ENCODE measurements around the gene OLA1.

The OLA1 gene

GRCh38 chr2:174026122-174026845 lies 222.0 kb downstream of the OLA1 start:
- peak; percentile 77 for DNase-seq

- peak; percentile 94 for DNase-seq
Observed at GRCh38 chr2:174025271-174026121, 222.8 kb downstream of the OLA1 start.

DNA sequence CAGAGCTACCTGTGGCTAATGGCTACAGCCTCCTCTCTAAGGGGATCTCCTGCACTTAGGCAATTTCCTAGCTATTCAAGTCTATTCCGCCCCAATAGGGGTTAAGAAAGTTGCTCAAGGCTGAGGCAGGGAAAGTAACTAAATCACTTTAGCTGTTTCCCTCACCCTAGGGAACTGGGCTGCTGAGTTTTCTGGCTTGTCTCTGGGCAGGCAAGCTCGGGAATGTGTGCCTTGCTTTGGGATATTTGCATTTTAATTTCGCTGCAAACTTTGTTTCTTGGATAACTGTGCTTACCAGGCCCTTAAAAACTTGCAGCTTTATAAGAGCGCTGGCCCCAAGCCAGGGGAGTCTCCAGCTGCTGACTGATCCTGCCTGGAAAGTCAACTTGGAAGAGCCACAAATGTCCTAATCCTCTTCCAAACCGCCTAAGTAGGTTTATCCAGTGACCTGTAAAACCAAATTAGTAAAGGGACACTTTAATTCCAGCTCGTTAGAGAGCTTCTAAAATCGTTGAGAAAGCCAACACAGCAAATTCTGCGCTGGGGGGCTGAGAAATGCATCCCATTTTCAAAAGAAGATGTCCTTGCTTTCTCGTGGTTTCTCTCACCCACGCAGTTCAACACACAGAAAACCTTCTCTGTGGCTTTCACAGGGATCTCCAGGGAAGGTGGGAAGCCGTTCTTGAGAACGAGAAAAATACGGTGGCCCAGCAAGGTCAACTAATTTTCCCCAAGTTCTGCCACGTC lies 223.6 kb downstream of the OLA1 start:
- DNase-seq = peak; percentile 85

DNA sequence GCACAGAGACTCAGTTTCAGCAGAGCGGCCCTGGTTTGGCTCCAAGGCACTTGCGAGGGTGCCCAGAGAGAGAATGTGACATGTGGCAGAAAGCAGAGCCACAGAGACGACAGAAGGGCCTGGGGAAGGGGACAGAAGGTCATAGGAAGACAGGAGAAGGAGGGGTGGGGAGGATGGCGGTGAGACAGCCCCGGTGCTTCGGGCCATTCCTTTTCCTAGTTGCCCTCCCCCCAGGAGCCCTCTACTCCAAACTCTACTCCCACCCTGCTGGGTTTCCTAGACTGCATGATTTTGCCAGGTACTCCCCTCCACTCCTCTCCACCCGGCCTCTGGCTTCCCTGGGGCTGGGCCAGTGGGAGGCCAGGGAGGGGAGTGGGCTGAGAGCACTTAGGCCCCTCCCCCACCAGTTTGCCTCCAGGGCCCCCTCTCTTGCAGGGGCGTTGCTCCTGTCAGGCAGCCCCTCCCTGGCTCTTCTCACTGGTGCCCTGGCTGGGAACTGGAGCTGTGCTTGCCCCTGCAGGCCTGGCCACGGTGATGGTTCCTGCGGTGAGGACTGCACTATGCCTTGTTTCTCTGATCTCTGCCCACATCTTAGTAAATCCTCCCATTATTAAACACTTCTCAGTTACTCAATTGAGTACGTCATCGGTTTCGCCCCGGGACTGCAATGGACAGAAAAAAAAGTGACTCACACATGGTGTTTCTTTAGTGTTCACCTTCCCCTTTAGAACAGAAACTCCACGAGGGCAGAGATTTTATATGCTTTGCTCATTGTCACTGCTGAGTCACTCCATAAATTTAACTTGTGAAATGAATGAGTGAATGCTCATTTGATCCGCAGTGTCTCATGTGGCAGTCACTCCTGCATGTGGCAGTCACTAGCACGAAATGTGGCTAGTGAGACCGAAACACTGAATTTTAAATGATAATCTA lies 224.5 kb downstream of the OLA1 start:
- DNase-seq = peak; percentile 91
